Umbilical cord (tissue), 2 donors: ENCODE results near the gene AMZ1. TPM values are rescaled to one million over a fixed set of nuclear protein-coding genes. Genes with fewer than 3 reads are reported as not detected.

Experiments used
- DNase-seq: peaks from one replicate; pipeline ENCODE4 v3.0.0-alpha.2; 2015; ENCODE audit warnings: low spot score
- total RNA-seq: library from RNA; depleted of rRNA; stranded (reverse); fragments of >200 nt; gene quantifications from one replicate; pipeline ENCODE4 v1.2.3, GENCODE V29; 2014; ENCODE audit warnings: low replicate concordance; ENCODE audit not compliant: insufficient read depth

AMZ1 gene
- 2.4 TPM for total RNA-seq

- DNase-seq: no peak
Observed at GRCh38 chr7:2687881-2688318, at the start of gene AMZ1. Gene AMZ1, plus strand, starts transcription at chr7:2688202. Its CDS starts 12,250 bp downstream, at chr7:2700452.

GRCh38 chr7:2638224-2638991, 49.6 kb upstream of the AMZ1 start:
- no peak for DNase-seq

GRCh38 chr7:2639181-2639681, 48.8 kb upstream of the AMZ1 start:
- DNase-seq: no peak

- no peak for DNase-seq
Observed at GRCh38 chr7:2639695-2640481, 48.1 kb upstream of the AMZ1 start.

- DNase-seq: no peak
Observed at GRCh38 chr7:2640482-2640830, 47.5 kb upstream of the AMZ1 start.

- DNase-seq: no peak
Observed at GRCh38 chr7:2640846-2641316, 47.1 kb upstream of the AMZ1 start.

- peak; percentile 86 for DNase-seq
Observed at GRCh38 chr7:2641406-2642393, 46.3 kb upstream of the AMZ1 start.

- no peak for DNase-seq
Observed at GRCh38 chr7:2643386-2644219, 44.4 kb upstream of the AMZ1 start.

GRCh38 chr7:2644220-2644561, 43.8 kb upstream of the AMZ1 start:
- no peak for DNase-seq

GRCh38 chr7:2644562-2645273, 43.3 kb upstream of the AMZ1 start:
- no peak for DNase-seq

- DNase-seq: no peak
Observed at GRCh38 chr7:2645274-2645868, 42.6 kb upstream of the AMZ1 start.

GRCh38 chr7:2646336-2646679, 41.7 kb upstream of the AMZ1 start:
- no peak for DNase-seq

GRCh38 chr7:2646680-2647571, 41.1 kb upstream of the AMZ1 start:
- DNase-seq: no peak

GRCh38 chr7:2647594-2648172, 40.3 kb upstream of the AMZ1 start:
- no peak for DNase-seq

GRCh38 chr7:2649139-2649838, 38.7 kb upstream of the AMZ1 start:
- no peak for DNase-seq

- no peak for DNase-seq
Observed at GRCh38 chr7:2649991-2650390, 38.0 kb upstream of the AMZ1 start.

- DNase-seq: no peak
Observed at GRCh38 chr7:2650451-2650850, 37.6 kb upstream of the AMZ1 start.

- no peak for DNase-seq
Observed at GRCh38 chr7:2651336-2651735, 36.7 kb upstream of the AMZ1 start.
